DOHH2 (cell line): ENCODE results near the gene CNPY4.

ENCODE experiments used
- H3F3A ChIP-seq: fragments of 200-600 bp; sonication (generic), shearing (Covaris generic); 2 replicates; pipeline ENCODE4 v1.6.0; 2016; ENCODE audit warnings: antibody characterized with exemption, mild to moderate bottlenecking; ENCODE audit not compliant: control insufficient read depth, insufficient read depth
- H3K27ac ChIP-seq: fragments of 200-600 bp; sonication (generic); 2 replicates; pipeline ENCODE4 v1.5.1; 2014; ENCODE audit warnings: low read depth, mild to moderate bottlenecking, low read length, moderate library complexity
- H3K27me3 ChIP-seq: fragments of 200-600 bp; sonication (generic); 2 replicates; pipeline ENCODE4 v1.6.1; 2014; ENCODE audit warnings: mild to moderate bottlenecking, low read length, mixed read lengths; ENCODE audit not compliant: control insufficient read depth
- H3K36me3 ChIP-seq: fragments of 200-600 bp; sonication (generic); 2 replicates; pipeline ENCODE4 v1.6.1; 2014; ENCODE audit warnings: mild to moderate bottlenecking, low read length, moderate library complexity, mixed read lengths; ENCODE audit not compliant: control insufficient read depth
- H3K4me1 ChIP-seq: fragments of 200-600 bp; sonication (generic); 2 replicates; pipeline ENCODE4 v1.6.1; 2014; ENCODE audit warnings: mild to moderate bottlenecking, low read length, mixed read lengths; ENCODE audit not compliant: control insufficient read depth
- H3K4me2 ChIP-seq: fragments of 200-600 bp; sonication (generic); 2 replicates; pipeline ENCODE4 v1.6.0; 2014; ENCODE audit warnings: mild to moderate bottlenecking, low read length, moderate library complexity
- H3K4me3 ChIP-seq: fragments of 200-600 bp; sonication (generic); 2 replicates; pipeline ENCODE4 v1.5.1; 2014; ENCODE audit warnings: mild to moderate bottlenecking, low read length, mixed read lengths
- H3K79me2 ChIP-seq: fragments of 200-600 bp; sonication (generic); 2 replicates; pipeline ENCODE4 v1.6.1; 2014; ENCODE audit warnings: mild to moderate bottlenecking, low read length, mixed read lengths; ENCODE audit not compliant: control insufficient read depth
- H3K9me2 ChIP-seq: fragments of 200-600 bp; sonication (generic); replicated peaks from 2 replicates; pipeline ENCODE4 v1.6.1; 2014; ENCODE audit warnings: mild to moderate bottlenecking, low read length, mixed read lengths; ENCODE audit not compliant: control insufficient read depth
- H3K9me3 ChIP-seq: fragments of 200-600 bp; sonication (generic); 2 replicates; pipeline ENCODE4 v1.6.1; 2014; ENCODE audit warnings: antibody characterized with exemption, low read length, mixed read lengths; ENCODE audit not compliant: control insufficient read depth, insufficient read depth
- H4K20me1 ChIP-seq: fragments of 200-600 bp; sonication (generic); 2 replicates; pipeline ENCODE4 v1.6.0; 2014; ENCODE audit warnings: low read depth, mild to moderate bottlenecking, antibody characterized with exemption, low read length, moderate library complexity; ENCODE audit not compliant: control insufficient read depth, insufficient read depth
- CTCF ChIP-seq: fragments of 200-600 bp; sonication (generic); IDR thresholded peaks from one replicate; pipeline ENCODE4 v1.5.1; 2014; ENCODE audit warnings: antibody characterized with exemption, mild to moderate bottlenecking, low read depth, low read length; ENCODE audit not compliant: poor library complexity, severe bottlenecking
- EZH2phosphoT487 ChIP-seq: fragments of 200-600 bp; sonication (generic); IDR thresholded peaks from 2 replicates; pipeline ENCODE4 v1.6.1; 2017; ENCODE audit warnings: borderline replicate concordance, mild to moderate bottlenecking, antibody characterized with exemption, low read length, moderate library complexity, mixed read lengths

CNPY4 gene

GRCh38 chr7:100120733-100121036 is 1.3 kb downstream of the CNPY4 start:
- peak overlapping the region; percentile 67 for H3K4me2 ChIP-seq

DNA sequence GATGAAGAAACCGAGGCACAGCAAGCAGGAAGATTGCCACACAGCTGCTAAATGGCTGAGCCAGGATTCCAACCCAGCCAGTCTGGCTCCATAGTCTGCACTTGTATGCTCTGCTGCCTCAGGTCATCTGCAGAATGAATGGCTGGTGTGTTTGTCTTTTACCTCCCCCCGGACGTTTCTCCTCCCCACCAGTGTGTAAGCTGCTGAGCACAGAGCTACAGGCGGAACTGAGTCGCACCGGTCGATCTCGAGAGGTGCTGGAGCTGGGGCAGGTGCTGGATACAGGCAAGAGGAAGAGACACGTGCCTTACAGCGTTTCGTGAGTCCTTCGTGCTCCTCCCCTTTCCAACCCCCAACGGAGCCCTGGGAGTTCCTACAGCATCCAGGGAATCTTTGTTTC is 2.6 kb downstream of the CNPY4 start:
- no peaks in the 10 kb centered on the region for H4K20me1 ChIP-seq
- no peak for TF ChIP-seq CTCF
- no peak for TF ChIP-seq EZH2phosphoT487
- no peak overlapping the region for H3K4me3 ChIP-seq
- H3K4me2 ChIP-seq = no peak overlapping the region
- H3F3A ChIP-seq = peaks cover 26% of the 10 kb centered on the region
- no peak overlapping the region for H3K27ac ChIP-seq
- H3K27me3 ChIP-seq = no peaks in the 10 kb centered on the region
- H3K36me3 ChIP-seq = peaks cover 36% of the 10 kb centered on the region
- H3K9me2 ChIP-seq = no peaks in the 10 kb centered on the region
- peaks cover 40% of the 10 kb centered on the region for H3K4me1 ChIP-seq
- peaks cover 64% of the 10 kb centered on the region for H3K79me2 ChIP-seq
- no peaks in the 10 kb centered on the region for H3K9me3 ChIP-seq

More at GRCh38 chr7:100120733-100121036, 1.3 kb downstream of the CNPY4 start:
- H3K9me2 ChIP-seq = no peaks in the 10 kb centered on the region
- H3K4me1 ChIP-seq = peaks cover 38% of the 10 kb centered on the region
- H3K79me2 ChIP-seq = peaks cover 55% of the 10 kb centered on the region
- TF ChIP-seq EZH2phosphoT487 (no peak), CTCF (no peak)
- H3K27me3 ChIP-seq = no peaks in the 10 kb centered on the region
- H3K36me3 ChIP-seq = peaks cover 28% of the 10 kb centered on the region
- peak overlapping the region; percentile 62 for H3K27ac ChIP-seq
- H3K4me3 ChIP-seq = peak overlapping the region; percentile 82
- no peaks in the 10 kb centered on the region for H3K9me3 ChIP-seq
- peaks cover 18% of the 10 kb centered on the region for H3F3A ChIP-seq
- H4K20me1 ChIP-seq = no peaks in the 10 kb centered on the region

- TF ChIP-seq EZH2phosphoT487 (no peak), CTCF (no peak)
- H3K27ac ChIP-seq = no peak overlapping the region
- H3K4me2 ChIP-seq = no peak overlapping the region
- H3K9me3 ChIP-seq = no peaks in the 10 kb centered on the region
- peaks cover 63% of the 10 kb centered on the region for H3K79me2 ChIP-seq
- H3K4me1 ChIP-seq = peaks cover 40% of the 10 kb centered on the region
- no peaks in the 10 kb centered on the region for H3K27me3 ChIP-seq
- peaks cover 26% of the 10 kb centered on the region for H3F3A ChIP-seq
- no peaks in the 10 kb centered on the region for H3K9me2 ChIP-seq
- H3K4me3 ChIP-seq = no peak overlapping the region
- H3K36me3 ChIP-seq = peaks cover 36% of the 10 kb centered on the region
- H4K20me1 ChIP-seq = no peaks in the 10 kb centered on the region
Measured at GRCh38 chr7:100122568-100122967, 3.1 kb downstream of the CNPY4 start.
